NCI-H1105 (cell line): ENCODE data around the gene LRP11.
"Not testable (repeated sequence)": the region's sequence is repeated elsewhere in the genome, so short reads cannot be mapped to it uniquely, and the experiment has no call there.

Experiments used
- DNase-seq: peaks from one replicate; lab custom pipeline; 2025; lab: John Stamatoyannopoulos, UW

LRP11 gene

DNA sequence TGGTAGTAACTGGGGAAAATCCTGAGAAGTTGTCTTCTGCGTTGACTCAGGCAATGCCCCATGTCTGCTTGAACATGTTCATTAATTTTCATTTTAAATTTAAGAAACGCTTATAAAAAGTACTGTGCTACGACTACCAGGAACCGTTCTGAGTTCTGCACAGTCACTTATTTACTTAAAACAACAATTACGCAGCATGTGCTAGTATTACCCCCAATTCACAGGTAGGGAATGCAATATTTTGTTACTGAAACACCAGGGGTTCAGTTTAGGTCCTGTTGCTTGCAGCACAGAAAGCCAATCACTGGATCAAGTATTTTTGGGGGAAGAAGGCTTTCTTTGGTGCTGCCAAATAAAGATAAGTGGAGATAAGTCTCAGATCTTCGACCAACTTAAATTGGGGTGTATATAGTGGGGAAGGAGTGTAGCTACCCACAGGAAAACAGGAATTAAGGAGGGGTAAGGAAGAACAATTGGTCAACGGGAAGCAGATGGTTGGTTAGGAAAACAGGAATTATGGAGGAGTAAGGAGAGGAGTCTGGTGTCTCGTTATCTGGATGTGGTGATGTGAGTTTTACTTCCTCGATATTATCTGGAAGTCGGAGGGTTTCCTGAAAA, 5.2 kb upstream of the LRP11 start:
- DNase-seq = no peak

DNA sequence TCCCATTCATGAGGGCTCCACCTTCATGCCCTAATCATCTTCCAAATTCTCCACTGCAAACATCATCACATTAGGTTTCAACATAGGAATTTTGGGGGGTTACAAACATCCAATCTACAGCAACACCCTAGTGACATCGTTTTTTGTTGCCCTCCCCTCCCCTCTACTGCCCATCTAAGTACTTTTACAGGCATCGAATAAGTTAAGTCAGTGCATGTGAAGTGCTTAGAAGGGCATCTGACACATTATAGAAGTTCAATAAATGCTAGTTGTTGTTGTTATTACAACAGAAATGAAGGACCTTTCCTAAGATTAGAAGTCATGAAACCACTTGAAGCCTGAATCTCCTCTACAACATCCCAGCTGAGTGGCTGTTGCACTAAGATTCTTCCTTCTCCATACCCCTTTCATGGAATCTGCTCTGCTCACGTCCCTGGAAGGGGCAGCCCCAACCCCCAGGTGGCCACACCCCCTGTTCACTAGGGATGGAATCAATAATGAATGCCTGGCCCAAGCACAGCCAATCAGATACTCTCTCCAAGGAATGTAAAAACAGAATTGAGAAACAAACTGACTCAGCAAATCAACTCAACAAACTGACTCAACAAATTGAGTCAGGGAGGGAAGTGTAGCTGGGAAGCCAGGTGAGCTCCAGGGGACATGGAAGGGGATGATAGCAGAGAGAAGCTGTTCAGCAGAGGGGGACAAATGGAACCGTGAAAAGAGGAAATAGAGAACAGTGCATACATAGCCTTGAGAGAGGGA, 3.9 kb upstream of the LRP11 start:
- no peak for DNase-seq

GRCh38 chr6:149864578-149865535, 698 bp upstream of the LRP11 start:
- DNase-seq = peak; percentile 87

DNA sequence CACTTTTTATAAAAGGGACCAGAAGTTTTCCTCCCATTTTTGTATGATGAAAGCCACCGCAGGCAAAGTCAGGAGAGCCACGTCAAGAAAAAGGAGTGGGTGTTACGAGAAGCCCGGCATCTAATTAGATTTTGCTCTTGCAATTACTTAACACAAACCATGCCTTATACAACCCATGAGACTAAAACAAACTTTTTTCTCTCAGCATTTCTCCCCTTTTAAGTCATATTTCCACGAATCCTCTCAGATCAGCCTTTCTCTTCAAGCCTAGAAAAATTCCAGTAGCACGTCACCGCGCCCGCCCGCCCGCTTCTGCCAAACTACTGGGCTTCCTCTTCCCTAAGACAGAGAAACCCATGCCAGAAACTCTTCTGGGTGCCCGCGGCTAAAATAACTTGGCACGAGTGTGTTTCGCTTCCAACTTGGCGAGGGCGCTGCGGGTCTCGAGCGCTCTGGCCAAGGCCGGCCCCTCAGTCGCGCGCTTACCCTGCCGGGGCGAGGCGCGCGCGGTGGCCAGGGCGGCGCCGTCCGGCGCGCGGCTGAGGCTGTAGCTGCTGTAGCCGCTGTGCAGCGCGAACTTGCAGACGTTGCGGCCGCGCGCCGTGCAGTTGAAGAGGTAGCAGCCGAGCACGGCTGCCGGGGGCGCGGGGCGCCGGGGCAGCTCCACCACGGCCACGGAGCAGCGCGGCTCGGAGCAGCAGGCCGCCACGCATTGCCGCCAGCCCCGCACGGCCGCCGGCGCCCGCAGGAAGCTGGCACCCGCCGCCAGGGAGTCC, 1.0 kb downstream of the LRP11 start:
- DNase-seq = peak; percentile 46

- DNase-seq = not testable (repeated sequence)
These were observed 1.8 kb downstream of the LRP11 start for GRCh38 chr6:149862424-149862738.

DNA sequence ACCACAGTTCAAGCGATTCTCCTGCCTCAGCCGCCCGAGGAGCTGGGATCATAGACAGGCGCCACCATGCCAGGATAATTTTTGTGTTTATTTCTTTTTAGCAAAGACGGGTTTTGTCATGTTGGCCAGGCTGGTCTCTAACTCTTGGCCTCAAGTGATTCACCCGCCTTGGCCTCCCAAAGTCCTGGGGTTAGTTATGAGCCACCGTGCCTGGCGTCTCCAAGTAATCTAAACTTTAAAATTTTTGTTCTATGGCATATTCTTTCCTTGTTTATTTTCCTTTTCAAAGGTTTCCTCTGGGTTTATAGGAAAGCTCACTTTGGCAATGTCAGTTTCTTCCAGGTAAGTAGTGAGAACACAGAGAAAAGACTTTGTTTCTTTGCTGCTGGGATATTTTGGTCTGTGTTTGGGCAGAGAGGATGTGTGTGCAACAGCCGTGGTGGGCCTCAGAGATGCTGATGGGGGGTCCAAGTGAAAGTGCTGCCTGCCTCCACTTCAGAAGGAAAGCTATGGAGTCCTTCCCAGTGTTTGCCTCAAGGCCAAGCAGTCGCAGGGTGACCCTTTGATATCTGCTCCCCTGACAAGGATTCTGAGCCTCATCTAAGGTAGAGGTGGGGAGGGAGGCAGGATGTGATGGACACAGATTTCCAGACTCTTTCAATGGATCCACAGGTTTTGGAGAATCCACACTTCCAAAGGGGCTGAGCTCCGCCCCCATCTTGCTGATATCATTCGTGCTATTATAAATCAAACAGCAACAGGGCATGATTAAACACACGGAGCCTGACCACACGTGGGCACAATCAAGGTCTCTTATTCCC, 2.3 kb downstream of the LRP11 start:
- DNase-seq = no peak

DNA sequence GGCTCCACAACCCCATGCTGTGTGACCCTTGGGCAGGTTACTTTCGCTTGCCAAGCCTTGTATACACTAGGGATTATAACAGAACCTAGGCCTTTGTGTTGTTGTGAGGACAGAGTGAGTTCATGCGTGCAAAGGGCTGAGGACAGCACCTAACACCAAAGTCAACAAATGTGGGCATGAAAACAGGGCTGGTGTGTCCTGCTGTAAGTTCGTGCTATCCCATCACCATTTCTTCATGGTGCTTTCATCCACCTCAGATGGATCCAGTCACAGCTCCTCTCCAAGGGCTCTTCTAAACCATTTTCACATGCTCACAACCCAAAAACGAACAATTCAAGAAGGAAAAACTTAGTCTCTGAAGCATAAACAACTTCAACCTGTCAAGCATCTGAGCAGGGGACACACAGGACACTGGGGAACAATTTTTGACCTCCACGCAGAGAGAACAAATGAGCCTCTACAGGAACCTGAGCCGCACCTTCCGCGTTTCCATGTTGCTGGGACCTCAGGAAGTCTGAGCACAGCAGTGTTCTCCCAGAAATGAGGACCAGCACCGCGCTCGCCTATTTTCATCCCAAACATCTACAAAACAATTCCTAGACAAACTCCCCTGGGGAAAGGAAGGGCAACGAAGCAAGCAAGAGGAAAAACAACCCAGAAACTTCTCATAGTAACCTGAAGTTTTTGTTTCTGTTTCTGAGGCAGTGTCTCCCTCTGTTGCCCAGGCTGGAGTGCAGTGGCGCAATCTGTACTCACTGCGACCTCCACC, 3.1 kb downstream of the LRP11 start:
- DNase-seq = no peak

- DNase-seq = no peak
These were observed 3.7 kb downstream of the LRP11 start for GRCh38 chr6:149860513-149860833.

DNA sequence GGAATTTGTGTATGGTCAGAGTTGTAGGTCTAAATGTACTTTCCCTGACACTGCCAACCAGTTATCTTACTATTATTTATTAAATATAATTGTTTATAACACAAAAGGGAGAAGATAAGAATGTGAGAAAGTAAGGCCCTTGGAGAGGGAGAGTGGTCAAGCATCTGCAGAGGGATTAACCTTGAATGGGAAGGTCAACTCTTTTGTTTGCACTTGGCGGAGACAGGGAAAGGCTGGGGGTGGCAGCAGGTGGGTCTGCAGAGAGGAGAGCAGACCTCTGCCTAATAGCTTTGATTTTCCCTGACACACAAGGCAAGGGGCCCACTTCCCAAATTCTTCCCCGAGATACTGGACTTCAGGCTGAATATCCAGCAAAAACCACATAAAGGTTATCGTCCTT, 4.2 kb downstream of the LRP11 start:
- DNase-seq = no peak

DNA sequence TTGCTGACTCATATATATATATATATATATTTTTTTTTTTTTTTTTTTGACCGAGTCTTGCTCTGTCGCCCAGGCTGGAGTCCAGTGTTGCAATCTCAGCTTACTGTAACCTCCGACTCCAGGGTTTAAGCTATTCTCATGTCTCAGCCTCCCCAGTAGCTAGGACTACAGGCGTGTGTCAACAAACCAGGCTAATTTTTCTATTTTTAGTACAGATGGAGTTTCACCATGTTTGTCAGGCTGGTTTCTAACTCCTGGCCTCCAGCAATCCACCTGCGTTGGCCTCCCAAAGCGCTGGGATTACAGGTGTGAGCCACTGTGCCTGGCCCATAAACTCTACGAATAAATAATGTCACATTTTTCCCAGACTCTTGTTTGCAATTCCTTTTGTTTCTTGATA, 4.8 kb downstream of the LRP11 start:
- no peak for DNase-seq

DNA sequence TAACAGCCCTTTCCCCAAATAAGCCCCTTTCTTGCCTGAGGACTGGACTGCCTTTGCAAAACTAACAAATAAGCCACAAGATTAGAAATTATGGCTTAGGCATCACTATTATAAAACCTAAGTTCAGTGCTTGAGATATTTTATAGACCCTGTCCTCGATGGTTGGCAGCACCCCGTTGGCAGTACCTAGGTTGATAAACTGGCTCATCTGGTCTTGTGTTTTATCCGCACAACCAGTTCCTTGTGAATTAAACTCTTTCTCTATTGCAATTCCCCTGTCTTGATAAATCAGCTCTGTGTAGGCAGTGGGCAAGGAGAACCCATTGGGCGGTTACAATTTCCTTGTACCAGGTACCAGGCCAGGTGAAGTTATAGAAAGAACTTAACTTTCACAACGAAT, 6.6 kb downstream of the LRP11 start:
- no peak for DNase-seq

- no peak for DNase-seq
These were observed 7.7 kb downstream of the LRP11 start for GRCh38 chr6:149856256-149856994.

DNA sequence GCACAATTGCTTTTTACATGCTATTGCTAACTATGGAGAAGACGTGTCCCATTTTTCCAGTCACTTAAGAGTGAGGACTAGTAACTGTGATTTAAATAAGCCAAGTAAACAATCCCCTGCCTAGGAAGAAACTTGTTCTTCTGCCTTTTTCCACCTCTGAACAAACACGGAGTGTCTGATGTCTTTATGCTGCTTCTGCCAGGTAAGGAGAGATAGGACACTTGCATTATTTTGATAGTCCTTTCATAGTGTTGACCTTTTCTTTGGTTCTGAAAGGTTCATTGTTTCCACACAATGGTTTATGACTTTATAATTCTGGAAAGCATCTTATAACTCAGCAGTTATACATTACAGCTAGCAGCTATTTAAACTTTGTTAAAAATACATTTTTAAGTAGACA, 8.4 kb downstream of the LRP11 start:
- DNase-seq = no peak

- DNase-seq = no peak
These were observed 9.0 kb downstream of the LRP11 start for GRCh38 chr6:149855040-149855654.

DNA sequence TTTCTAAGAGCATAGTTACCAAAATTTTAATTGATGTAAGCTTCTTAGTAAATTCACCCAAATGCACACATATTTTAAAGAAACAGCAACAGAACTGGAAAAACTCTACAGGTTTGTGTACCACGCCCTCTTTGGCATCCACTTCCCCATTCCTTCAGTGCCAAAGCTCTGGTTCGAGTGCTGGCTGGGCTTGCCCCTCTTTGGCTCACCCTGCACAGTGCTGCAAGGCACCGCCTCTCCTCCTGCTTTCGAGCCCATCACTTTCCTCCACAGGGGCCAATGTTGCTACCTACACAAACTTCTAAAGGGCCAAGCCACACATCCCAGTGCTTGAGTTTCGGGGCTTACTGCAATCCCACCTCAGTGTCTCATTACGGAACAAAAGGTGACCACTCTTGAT, 9.6 kb downstream of the LRP11 start:
- no peak for DNase-seq

GRCh38 chr6:149854017-149854416, 10.1 kb downstream of the LRP11 start:
- DNase-seq = not testable (repeated sequence)

GRCh38 chr6:149852881-149853280, 11.3 kb downstream of the LRP11 start:
- DNase-seq = no peak

- DNase-seq = no peak
These were observed 12.0 kb downstream of the LRP11 start for GRCh38 chr6:149852180-149852579.

GRCh38 chr6:149851461-149852110, 12.6 kb downstream of the LRP11 start:
- no peak for DNase-seq
